CD4-positive, alpha-beta T cell treated with Interleukin-6 at 100 ng/mL for 8 hours (primary cell): ENCODE data around the gene COL6A1.

ENCODE experiments used
- DNase-seq: peaks from one replicate; pipeline ENCODE4 v3.0.0-alpha.2; 2020; ENCODE audit warnings: mixed read lengths, low spot score

The COL6A1 gene, protein sequence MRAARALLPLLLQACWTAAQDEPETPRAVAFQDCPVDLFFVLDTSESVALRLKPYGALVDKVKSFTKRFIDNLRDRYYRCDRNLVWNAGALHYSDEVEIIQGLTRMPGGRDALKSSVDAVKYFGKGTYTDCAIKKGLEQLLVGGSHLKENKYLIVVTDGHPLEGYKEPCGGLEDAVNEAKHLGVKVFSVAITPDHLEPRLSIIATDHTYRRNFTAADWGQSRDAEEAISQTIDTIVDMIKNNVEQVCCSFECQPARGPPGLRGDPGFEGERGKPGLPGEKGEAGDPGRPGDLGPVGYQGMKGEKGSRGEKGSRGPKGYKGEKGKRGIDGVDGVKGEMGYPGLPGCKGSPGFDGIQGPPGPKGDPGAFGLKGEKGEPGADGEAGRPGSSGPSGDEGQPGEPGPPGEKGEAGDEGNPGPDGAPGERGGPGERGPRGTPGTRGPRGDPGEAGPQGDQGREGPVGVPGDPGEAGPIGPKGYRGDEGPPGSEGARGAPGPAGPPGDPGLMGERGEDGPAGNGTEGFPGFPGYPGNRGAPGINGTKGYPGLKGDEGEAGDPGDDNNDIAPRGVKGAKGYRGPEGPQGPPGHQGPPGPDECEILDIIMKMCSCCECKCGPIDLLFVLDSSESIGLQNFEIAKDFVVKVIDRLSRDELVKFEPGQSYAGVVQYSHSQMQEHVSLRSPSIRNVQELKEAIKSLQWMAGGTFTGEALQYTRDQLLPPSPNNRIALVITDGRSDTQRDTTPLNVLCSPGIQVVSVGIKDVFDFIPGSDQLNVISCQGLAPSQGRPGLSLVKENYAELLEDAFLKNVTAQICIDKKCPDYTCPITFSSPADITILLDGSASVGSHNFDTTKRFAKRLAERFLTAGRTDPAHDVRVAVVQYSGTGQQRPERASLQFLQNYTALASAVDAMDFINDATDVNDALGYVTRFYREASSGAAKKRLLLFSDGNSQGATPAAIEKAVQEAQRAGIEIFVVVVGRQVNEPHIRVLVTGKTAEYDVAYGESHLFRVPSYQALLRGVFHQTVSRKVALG

GRCh38 chr21:45981151-45982091, at the start of gene COL6A1:
TSS of gene COL6A1 (plus strand) at chr21:45981770. CDS start at chr21:45981851, 81 bp downstream.
- peak; percentile 59 for DNase-seq

DNA sequence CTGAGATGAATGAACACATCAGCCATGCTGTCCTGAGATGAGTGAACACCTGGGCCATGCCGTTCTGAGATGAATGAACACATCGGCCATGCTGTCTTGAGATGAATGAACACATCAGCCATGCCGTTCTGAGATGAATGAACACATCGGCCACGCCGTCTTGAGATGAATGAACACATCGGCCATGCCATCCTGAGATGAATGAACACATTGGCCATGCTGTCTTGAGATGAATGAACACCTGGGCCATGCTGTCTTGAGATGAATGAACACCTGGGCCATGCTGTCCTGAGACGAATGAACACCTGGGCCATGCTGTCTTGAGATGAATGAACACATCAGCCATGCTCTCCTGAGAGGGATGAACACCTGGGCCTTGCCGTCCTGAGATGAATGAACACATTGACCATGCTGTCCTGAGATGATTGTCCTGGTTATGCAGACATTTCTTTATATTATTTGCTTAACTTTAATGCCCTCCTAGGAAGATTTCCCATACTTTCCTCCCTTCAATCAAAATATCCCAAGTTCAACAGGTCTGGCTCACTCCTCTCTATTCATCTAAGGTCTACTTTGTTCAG, 48.6 kb upstream of the COL6A1 start:
- no peak for DNase-seq

- DNase-seq = no peak
Observed at GRCh38 chr21:45934085-45934484, 47.5 kb upstream of the COL6A1 start.

DNA sequence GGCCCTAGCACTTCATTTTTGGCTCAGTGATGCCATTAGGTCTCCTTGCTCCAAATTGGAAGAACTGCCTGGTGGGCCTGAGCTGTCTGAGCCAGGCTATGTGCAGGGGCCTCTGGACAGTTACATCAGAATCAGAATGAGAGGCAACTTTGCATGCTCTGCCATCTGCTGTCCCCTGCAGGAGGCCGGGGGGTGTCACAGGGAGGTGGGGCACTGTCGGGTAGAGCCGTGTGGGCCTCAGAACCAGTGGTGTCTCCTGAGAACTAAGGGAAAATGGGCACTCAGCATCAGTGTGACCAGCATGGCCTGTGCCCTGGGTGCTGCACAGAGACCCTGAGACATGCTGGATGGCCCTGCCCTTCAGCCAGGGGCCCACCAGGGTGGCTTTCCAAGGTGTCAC, 47.0 kb upstream of the COL6A1 start:
- DNase-seq = no peak

GRCh38 chr21:45935628-45936027, 45.9 kb upstream of the COL6A1 start:
- no peak for DNase-seq

- no peak for DNase-seq
Observed at GRCh38 chr21:45937721-45938452, 43.7 kb upstream of the COL6A1 start.

GRCh38 chr21:45938453-45938755, 43.2 kb upstream of the COL6A1 start:
- DNase-seq = no peak

DNA sequence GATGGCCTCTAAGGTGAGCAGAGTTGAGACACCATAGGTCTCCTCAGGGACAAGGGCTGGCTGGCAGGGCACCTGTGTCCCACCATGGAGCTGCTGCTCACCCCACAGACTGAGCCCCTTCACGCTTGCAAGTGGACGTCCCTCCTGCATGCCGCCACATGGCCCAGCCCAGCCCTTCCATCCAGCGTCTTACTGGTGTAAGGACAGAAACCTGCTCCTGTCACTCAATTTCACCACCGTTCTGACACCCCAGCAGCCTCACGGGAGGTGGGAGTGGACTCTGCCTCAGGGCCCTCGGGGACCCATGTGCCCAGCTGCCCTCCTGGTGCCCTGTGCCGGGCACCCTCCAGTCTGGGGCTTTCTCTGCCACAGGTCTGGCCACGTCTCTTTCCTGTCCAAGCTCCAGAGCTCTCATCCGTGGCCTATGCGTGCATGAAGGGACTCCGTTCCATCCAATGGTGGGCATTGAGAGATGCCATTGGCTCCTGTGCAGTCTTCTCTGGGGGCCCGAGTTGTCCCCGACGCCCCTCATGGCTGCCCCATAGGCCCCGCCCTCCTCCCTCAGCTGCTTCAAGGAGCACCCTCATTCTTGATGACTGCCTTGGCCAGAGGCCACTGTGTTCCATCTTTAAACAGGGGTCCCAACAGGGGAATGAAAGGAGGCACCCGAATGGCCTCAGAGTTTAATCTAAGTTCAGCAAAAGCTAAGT, 42.6 kb upstream of the COL6A1 start:
- DNase-seq = no peak

DNA sequence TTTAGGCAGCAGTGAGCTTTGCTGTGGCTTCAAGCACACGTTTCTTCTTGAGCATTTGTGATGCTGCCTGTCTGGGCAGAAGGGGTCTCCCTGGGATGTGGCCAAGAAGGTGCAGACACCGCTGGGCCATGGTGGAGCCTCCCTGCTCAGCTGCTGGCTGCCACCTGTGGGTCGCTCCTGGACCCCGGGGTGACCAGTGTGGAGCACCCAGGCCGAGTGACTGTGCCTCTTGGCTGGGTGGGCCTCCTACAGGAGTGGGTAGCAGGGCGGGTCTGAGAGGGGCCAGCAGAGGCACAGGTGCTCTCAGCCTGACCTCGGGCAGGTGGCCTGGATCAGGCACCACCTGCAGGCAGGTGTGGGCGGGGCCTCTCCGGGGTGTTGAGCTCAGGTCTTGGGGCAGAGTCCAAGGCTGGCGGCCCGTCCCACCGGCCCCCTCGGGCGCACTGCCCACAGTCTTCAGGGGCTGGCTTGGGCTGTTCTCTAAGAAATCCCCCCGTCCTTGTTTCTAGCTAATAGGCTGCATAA, 42.0 kb upstream of the COL6A1 start:
- no peak for DNase-seq

- DNase-seq = no peak
Observed at GRCh38 chr21:45940091-45940490, 41.5 kb upstream of the COL6A1 start.

DNA sequence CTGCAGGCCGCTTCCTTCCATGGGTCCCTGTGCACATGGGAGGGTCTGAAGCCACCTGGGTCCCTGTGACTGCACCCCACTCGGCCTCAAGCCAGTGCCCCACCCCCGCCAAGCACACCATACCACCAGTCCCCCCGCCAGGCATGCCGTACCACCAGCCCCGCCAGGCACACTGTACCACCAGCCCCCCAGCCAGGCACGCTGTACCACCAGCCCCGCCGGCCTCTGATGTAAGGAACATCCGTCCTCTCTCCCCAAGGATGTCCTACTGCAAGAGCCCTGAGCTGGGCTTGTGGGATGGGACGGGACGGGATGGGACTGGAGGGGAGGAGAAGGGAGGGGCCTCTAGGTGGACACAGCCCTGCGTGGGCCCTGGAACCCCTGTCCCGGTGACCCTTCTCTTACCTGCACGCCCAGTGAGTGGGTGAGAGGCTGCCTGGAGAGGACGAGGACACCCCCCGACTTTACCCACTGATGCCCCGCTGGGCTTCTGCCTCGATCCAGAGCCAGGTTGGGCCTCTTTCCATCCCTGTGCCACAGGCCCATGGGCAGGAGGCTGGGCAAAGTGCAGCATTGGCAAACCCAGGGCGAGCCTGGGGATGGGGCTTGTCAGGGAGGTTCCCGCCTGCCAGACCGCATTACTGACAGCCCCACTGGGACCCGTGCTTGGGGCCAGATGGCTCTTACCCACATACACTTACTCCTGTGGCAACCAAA, 40.8 kb upstream of the COL6A1 start:
- DNase-seq = no peak

DNA sequence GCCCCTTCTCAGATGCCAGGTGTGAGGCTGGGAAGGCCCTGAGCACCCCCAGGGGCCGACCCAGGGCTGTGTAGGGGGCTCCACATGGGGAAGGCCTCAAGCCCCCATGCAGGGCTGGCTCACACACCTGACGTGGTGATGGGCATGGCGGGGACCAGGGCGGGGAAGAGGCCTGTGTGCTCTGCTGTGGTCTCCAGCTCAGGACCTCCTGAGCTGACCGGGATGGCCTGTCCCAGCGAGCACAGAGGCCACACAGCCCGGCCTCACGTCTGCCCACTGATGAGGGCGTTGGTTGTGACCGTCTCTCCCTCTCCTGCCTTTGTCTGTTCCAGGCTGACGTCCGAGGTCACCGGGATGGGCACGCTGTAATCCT, 40.2 kb upstream of the COL6A1 start:
- no peak for DNase-seq

- DNase-seq = no peak
Observed at GRCh38 chr21:45941717-45942546, 39.6 kb upstream of the COL6A1 start.

DNA sequence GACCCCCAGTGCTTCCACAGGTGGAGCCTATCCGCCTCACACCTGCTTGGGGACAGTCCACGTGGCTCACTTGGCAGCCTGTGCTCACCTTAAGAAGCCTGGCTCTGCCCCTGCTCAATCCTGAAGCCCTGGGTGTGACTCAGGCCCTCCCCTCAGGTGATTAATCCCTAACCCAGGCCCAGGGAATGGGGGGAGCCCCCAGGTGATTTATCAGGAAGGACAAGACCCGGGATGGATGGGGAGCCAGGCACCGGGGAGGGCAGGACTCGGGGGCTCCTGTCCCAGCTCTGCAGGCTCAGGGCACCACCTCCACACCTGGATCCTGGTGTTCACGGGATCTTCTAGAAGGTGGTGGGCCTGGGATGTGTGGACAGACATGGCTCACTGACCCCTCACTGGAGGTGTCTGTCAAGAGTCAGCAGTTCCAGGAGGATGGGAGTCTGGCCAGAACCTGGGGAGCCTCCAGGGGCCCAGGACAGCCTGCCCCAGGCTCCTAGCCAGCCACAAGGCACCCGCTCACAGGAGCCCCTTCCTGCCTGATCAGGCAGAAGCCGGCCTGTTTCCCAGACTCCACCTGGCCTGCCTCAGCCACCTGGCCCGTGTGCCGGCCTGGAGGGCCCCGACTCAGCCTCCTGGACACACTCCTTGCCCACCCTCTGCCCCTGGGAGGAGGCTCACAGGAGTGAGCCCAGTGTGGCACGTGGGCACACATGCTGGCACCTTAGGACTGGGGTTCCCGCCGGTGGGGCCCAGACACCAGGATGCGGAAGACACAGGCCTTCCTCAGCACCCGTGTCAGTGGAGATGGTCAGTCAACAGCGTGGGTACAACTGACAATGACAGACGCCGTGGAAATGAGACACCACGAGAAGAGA, 38.6 kb upstream of the COL6A1 start:
- DNase-seq = no peak

- no peak for DNase-seq
Observed at GRCh38 chr21:45943630-45944540, 37.7 kb upstream of the COL6A1 start.

- no peak for DNase-seq
Observed at GRCh38 chr21:45944601-45945000, 37.0 kb upstream of the COL6A1 start.
